ENCODE results near the gene SUSD1. TPM values are rescaled to one million over a fixed set of nuclear protein-coding genes. Genes with fewer than 3 reads are reported as not detected.

Gene SUSD1
- total and polyA plus RNA-seq, 4 donors, result 1.2 to 19.0 (median 3.2) TPM

DNA sequence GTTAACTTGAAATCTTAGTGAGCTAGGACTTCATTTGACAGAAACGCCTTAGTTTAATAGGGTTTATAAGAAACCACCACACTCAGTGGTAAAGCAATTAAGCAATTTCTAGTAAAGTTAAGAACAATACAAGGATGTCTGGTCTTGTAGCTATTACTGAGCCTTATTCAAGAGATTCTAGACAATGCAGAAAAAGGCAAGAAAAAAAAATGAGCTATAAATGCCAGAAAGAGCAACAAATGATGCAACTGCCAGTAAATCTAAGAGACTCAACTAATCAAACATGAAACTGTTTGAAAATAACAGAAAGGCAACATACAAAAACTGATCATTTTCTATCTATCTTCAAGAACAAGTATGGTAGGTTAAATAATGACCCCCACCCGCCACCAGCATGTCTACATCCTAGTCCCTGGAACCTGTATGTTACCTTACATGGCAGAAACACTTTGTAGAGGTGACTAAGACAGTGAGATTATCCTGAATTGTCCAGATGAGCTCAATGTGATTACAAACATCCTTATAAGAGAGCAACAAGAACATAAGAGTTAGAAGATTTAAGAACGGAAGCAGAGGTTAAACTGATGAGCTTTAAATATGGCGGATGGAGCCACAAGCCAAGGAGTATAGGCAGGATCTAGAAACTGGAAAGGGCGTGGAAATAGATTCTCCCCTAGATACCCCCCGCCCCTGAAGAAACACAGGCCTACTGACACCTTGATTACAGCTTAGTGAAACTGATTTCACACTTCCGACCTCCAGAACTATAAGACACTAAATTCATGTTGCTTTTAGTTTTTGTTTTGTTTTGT, 93.0 kb downstream of the SUSD1 start (continued):
- TF ChIP-seq, protein P1, sequence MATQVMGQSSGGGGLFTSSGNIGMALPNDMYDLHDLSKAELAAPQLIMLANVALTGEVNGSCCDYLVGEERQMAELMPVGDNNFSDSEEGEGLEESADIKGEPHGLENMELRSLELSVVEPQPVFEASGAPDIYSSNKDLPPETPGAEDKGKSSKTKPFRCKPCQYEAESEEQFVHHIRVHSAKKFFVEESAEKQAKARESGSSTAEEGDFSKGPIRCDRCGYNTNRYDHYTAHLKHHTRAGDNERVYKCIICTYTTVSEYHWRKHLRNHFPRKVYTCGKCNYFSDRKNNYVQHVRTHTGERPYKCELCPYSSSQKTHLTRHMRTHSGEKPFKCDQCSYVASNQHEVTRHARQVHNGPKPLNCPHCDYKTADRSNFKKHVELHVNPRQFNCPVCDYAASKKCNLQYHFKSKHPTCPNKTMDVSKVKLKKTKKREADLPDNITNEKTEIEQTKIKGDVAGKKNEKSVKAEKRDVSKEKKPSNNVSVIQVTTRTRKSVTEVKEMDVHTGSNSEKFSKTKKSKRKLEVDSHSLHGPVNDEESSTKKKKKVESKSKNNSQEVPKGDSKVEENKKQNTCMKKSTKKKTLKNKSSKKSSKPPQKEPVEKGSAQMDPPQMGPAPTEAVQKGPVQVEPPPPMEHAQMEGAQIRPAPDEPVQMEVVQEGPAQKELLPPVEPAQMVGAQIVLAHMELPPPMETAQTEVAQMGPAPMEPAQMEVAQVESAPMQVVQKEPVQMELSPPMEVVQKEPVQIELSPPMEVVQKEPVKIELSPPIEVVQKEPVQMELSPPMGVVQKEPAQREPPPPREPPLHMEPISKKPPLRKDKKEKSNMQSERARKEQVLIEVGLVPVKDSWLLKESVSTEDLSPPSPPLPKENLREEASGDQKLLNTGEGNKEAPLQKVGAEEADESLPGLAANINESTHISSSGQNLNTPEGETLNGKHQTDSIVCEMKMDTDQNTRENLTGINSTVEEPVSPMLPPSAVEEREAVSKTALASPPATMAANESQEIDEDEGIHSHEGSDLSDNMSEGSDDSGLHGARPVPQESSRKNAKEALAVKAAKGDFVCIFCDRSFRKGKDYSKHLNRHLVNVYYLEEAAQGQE (IDR thresholded peaks at IDR 0.05), result no peak
- TF ChIP-seq, protein P2, sequence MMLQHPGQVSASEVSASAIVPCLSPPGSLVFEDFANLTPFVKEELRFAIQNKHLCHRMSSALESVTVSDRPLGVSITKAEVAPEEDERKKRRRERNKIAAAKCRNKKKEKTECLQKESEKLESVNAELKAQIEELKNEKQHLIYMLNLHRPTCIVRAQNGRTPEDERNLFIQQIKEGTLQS (IDR thresholded peaks at IDR 0.05), result no peak
- TF ChIP-seq, protein P3, sequence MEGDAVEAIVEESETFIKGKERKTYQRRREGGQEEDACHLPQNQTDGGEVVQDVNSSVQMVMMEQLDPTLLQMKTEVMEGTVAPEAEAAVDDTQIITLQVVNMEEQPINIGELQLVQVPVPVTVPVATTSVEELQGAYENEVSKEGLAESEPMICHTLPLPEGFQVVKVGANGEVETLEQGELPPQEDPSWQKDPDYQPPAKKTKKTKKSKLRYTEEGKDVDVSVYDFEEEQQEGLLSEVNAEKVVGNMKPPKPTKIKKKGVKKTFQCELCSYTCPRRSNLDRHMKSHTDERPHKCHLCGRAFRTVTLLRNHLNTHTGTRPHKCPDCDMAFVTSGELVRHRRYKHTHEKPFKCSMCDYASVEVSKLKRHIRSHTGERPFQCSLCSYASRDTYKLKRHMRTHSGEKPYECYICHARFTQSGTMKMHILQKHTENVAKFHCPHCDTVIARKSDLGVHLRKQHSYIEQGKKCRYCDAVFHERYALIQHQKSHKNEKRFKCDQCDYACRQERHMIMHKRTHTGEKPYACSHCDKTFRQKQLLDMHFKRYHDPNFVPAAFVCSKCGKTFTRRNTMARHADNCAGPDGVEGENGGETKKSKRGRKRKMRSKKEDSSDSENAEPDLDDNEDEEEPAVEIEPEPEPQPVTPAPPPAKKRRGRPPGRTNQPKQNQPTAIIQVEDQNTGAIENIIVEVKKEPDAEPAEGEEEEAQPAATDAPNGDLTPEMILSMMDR (IDR thresholded peaks at IDR 0.05; ENCODE audit: low read depth, low read length, missing input control), result no peak
- TF ChIP-seq NR2F2 (IDR thresholded peaks at IDR 0.05), result no peak
- no peak for TF ChIP-seq SP1 (IDR thresholded peaks at IDR 0.05)
- no peak for TF ChIP-seq GABPA (IDR thresholded peaks at IDR 0.05 in 1 of 2, conservative IDR thresholded peaks at IDR 0.05 in 1 of 2)

DNA sequence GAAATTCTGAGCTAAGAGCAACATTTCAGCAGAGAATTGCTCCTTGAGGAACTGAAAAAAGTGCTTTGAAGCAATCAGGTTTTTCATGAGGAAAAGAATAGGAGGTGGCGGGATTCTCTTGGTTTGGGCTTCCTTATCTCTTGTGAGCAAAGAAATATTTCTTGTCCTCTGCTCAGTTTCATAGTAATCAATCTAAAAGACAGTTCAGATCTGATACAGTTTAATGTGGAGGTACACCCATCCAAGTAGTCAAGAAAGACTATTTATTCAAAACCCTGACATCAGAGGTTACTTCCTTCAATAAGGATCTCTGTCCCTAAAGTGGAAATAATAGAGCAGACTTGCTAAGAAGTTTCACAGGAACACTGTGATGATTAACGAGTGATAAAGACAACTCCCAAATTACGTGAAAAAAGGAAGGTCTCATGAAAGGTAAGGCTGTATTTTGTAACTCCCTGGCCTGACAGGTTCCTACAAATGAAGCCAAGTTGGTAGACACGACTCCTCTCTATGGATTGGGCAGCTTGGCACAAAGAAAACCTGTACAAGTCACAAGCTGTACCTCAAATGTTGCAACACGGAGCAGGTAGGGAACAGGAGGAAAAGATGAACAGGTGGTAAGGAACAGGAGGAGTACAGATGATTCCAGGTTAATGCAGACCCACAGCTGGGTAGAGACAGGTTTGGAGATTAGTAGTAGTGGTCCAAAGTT, 94.1 kb downstream of the SUSD1 start:
- Histone ChIP-seq H3K9ac (ENCODE audit: low read depth in 1 of 2, low read length in 2 of 2) (no peak overlapping the region), H3K27me3 (ENCODE audit: control insufficient read depth in 4 of 4, insufficient read depth in 4 of 4, low read length in 3 of 4) (no peaks in the 10 kb centered on the region), H3K4me1 (ENCODE audit: control insufficient read depth in 4 of 4, insufficient read depth in 4 of 4, low read length in 3 of 4) (no peaks in the 10 kb centered on the region), H3K4me3 (ENCODE audit: low read depth in 1 of 3, low read length in 3 of 3) (no peak overlapping the region), H3K27ac (ENCODE audit: low read depth in 1 of 2, low read length in 2 of 2) (no peak overlapping the region), H3K9me3 (ENCODE audit: control insufficient read depth in 4 of 4, low read length in 3 of 4) (no peaks in the 10 kb centered on the region), H3K36me3 (ENCODE audit: control insufficient read depth in 4 of 4, insufficient read depth in 3 of 4, low read depth in 1 of 4, low read length in 3 of 4) (peaks cover 0 to 1% (median 0%) of the 10 kb centered on the region in 4 donors)
- no peak for DNase-seq (ENCODE audit: low spot score)
- 74% methylated on average over 5 of the region's 5 CpGs for WGBS
- TF ChIP-seq, protein P3 (IDR thresholded peaks at IDR 0.05; ENCODE audit: low read depth, low read length, missing input control), result no peak
- TF ChIP-seq HNF4G (IDR thresholded peaks at IDR 0.05) (no peak), GABPA (IDR thresholded peaks at IDR 0.05 in 1 of 2, conservative IDR thresholded peaks at IDR 0.05 in 1 of 2) (no peak), RXRA (IDR thresholded peaks at IDR 0.05) (no peak), NR2F2 (IDR thresholded peaks at IDR 0.05) (no peak), YY1 (IDR thresholded peaks at IDR 0.05) (no peak), SP1 (IDR thresholded peaks at IDR 0.05) (no peak), FOXA2 (IDR thresholded peaks at IDR 0.05) (no peak), HNF4A (conservative IDR thresholded peaks at IDR 0.05) (no peak)
- TF ChIP-seq, protein P4, sequence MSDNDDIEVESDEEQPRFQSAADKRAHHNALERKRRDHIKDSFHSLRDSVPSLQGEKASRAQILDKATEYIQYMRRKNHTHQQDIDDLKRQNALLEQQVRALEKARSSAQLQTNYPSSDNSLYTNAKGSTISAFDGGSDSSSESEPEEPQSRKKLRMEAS (IDR thresholded peaks at IDR 0.05), result no peak
- TF ChIP-seq, protein P2 (IDR thresholded peaks at IDR 0.05), result no peak
- TF ChIP-seq, protein P1 (IDR thresholded peaks at IDR 0.05), result no peak

Measured in liver (tissue), 9 donors.